KMS-11 (cell line): ENCODE results near the gene ZNF569.
"Not testable (repeated sequence)": the region's sequence is repeated elsewhere in the genome, so short reads cannot be mapped to it uniquely, and the experiment has no call there.

Experiments used
- H2AFZ ChIP-seq: fragments of 200-600 bp; sonication (generic); 2 replicates; pipeline ENCODE4 v1.6.1; 2016; ENCODE audit warnings: antibody characterized with exemption, mixed run types, low read depth
- H3K27ac ChIP-seq: fragments of 200-600 bp; sonication (generic); 2 replicates; pipeline ENCODE4 v1.6.1; 2016; ENCODE audit warnings: mild to moderate bottlenecking, mixed run types
- H3K27me3 ChIP-seq: fragments of 200-600 bp; sonication (generic); 2 replicates; pipeline ENCODE4 v1.6.1; 2017; ENCODE audit warnings: mild to moderate bottlenecking, low read depth, mixed run types, moderate library complexity; ENCODE audit not compliant: insufficient read depth
- H3K36me3 ChIP-seq: fragments of 200-600 bp; sonication (generic); 2 replicates; pipeline ENCODE4 v1.6.1; 2017; ENCODE audit warnings: mild to moderate bottlenecking, mixed run types; ENCODE audit not compliant: insufficient read depth
- H3K4me1 ChIP-seq: fragments of 200-600 bp; sonication (generic); 2 replicates; pipeline ENCODE4 v1.6.1; 2016; ENCODE audit warnings: mild to moderate bottlenecking, low read depth, mixed run types; ENCODE audit not compliant: poor library complexity, severe bottlenecking
- H3K4me2 ChIP-seq: fragments of 200-600 bp; sonication (generic); 2 replicates; pipeline ENCODE4 v1.7.0; 2016; ENCODE audit warnings: mild to moderate bottlenecking, mixed run types
- H3K4me3 ChIP-seq: fragments of 200-600 bp; sonication (generic); IDR thresholded peaks from 2 replicates; pipeline ENCODE4 v1.6.1; 2017; ENCODE audit warnings: low read depth, low read length, mixed read lengths; ENCODE audit not compliant: insufficient read depth
- H3K79me2 ChIP-seq: fragments of 200-600 bp; sonication (generic); 2 replicates; pipeline ENCODE4 v1.6.1; 2016; ENCODE audit warnings: low read depth, mixed run types; ENCODE audit not compliant: insufficient read depth
- H3K9ac ChIP-seq: fragments of 200-600 bp; sonication (generic); 2 replicates; pipeline ENCODE4 v1.6.1; 2016; ENCODE audit warnings: mild to moderate bottlenecking, mixed run types
- H4K20me1 ChIP-seq: fragments of 200-600 bp; sonication (generic); 2 replicates; pipeline ENCODE4 v1.6.1; 2016; ENCODE audit warnings: mild to moderate bottlenecking, mixed run types; ENCODE audit not compliant: insufficient read depth
- CTCF ChIP-seq: fragments of 200-600 bp; sonication (generic); conservative IDR thresholded peaks from 2 replicates; pipeline ENCODE4 v1.6.1; 2017; ENCODE audit warnings: low read depth, mild to moderate bottlenecking, antibody characterized with exemption, low read length, moderate library complexity, mixed read lengths

ZNF569 gene

GRCh38 chr19:37389234-37389633 is 78.0 kb downstream of the ZNF569 start:
- no peaks in the 10 kb centered on the region for H4K20me1 ChIP-seq

GRCh38 chr19:37370880-37371661 is 96.2 kb downstream of the ZNF569 start, which contains the start of gene ZNF527:
ZNF527 (plus strand) TSS chr19:37371099; CDS start chr19:37374199, 3,100 bp downstream.
- H2AFZ ChIP-seq, result peak within 1 kb of the TSS; percentile 89

More at GRCh38 chr19:37389234-37389633, 78.0 kb downstream of the ZNF569 start:
- Histone ChIP-seq H2AFZ (no peak overlapping the region), H3K79me2 (no peaks in the 10 kb centered on the region), H3K4me1 (no peaks in the 10 kb centered on the region), H3K9ac (no peak overlapping the region), H3K4me2 (no peak overlapping the region), H3K27me3 (no peaks in the 10 kb centered on the region), H3K4me3 (no peak overlapping the region), H3K27ac (no peak overlapping the region), H3K36me3 (0 out of 2 replicates have a peak, but pooled peaks cover 2% of the 10 kb centered on the region)
- no peak for TF ChIP-seq CTCF

GRCh38 chr19:37370386-37370879 is 96.8 kb downstream of the ZNF569 start:
- H3K4me3 ChIP-seq, H3K27me3 ChIP-seq, H3K36me3 ChIP-seq, H4K20me1 ChIP-seq, H3K4me1 ChIP-seq, H3K79me2 ChIP-seq: not testable (repeated sequence)
- H3K9ac ChIP-seq, result peak overlapping the region; percentile 55; the same call in 1 of the 2 replicates
- peak overlapping the region; percentile 89 for H2AFZ ChIP-seq
- peak overlapping the region; percentile 50; the same call in 1 of the 2 replicates for H3K4me2 ChIP-seq
- H3K27ac ChIP-seq, result peak overlapping the region; percentile 52

More at GRCh38 chr19:37370880-37371661, 96.2 kb downstream of the ZNF569 start, which contains the start of gene ZNF527:
- Histone ChIP-seq H3K4me3 (no peak within 1 kb of the TSS), H3K4me1 (peaks cover 3% of the 10 kb centered on the region), H3K9ac (peak within 1 kb of the TSS; percentile 55; the same call in 1 of the 2 replicates), H3K27ac (peak within 1 kb of the TSS; percentile 52), H4K20me1 (no peaks in the 10 kb centered on the region), H3K79me2 (no peaks in the 10 kb centered on the region), H3K27me3 (no peaks in the 10 kb centered on the region), H3K36me3 (no peaks in the 10 kb centered on the region), H3K4me2 (peak within 1 kb of the TSS; percentile 50)
- no peak for TF ChIP-seq CTCF

GRCh38 chr19:37362733-37363132 is 104.5 kb downstream of the ZNF569 start:
- Histone ChIP-seq H3K36me3 (no peaks in the 10 kb centered on the region), H2AFZ (no peak overlapping the region), H3K9ac (no peak overlapping the region), H3K4me3 (no peak overlapping the region), H3K79me2 (no peaks in the 10 kb centered on the region), H3K4me2 (no peak overlapping the region), H3K27me3 (no peaks in the 10 kb centered on the region), H3K27ac (no peak overlapping the region), H4K20me1 (no peaks in the 10 kb centered on the region), H3K4me1 (no peaks in the 10 kb centered on the region)
- no peak for TF ChIP-seq CTCF

GRCh38 chr19:37361994-37362393 is 105.2 kb downstream of the ZNF569 start:
- no peaks in the 10 kb centered on the region for H3K36me3 ChIP-seq

More at GRCh38 chr19:37361994-37362393, 105.2 kb downstream of the ZNF569 start:
- H3K4me3 ChIP-seq, result no peak overlapping the region
- H4K20me1 ChIP-seq, result no peaks in the 10 kb centered on the region
- no peaks in the 10 kb centered on the region for H3K27me3 ChIP-seq
- H3K27ac ChIP-seq, result no peak overlapping the region
- H3K79me2 ChIP-seq, result no peaks in the 10 kb centered on the region
- H3K4me2 ChIP-seq, result no peak overlapping the region
- H3K4me1 ChIP-seq, result no peaks in the 10 kb centered on the region
- no peak overlapping the region for H3K9ac ChIP-seq
- TF ChIP-seq CTCF, result no peak
- H2AFZ ChIP-seq, result no peak overlapping the region
